K562 (cell line): ENCODE measurements around the gene RASAL3.

Experiments used
- RHOXF2B ChIP-seq: fragments of 250-450 bp; sonication (Bioruptor Pico); conservative IDR thresholded peaks from 2 replicates; pipeline ENCODE4 v1.5.1; 2021
- SMC3 ChIP-seq: conservative IDR thresholded peaks from 2 replicates; pipeline ENCODE4 v1.6.1; 2011; ENCODE audit warnings: low read depth, low read length, improper control_type of control experiment; ENCODE audit not compliant: insufficient read depth
- TF ChIP-seq, protein P1 (sequence below): fragments of 450-650 bp; formaldehyde crosslinking; IDR thresholded peaks from 2 replicates; pipeline ENCODE4 v1.4.0; 2022; ENCODE audit warnings: mild to moderate bottlenecking, moderate library complexity

DNA sequence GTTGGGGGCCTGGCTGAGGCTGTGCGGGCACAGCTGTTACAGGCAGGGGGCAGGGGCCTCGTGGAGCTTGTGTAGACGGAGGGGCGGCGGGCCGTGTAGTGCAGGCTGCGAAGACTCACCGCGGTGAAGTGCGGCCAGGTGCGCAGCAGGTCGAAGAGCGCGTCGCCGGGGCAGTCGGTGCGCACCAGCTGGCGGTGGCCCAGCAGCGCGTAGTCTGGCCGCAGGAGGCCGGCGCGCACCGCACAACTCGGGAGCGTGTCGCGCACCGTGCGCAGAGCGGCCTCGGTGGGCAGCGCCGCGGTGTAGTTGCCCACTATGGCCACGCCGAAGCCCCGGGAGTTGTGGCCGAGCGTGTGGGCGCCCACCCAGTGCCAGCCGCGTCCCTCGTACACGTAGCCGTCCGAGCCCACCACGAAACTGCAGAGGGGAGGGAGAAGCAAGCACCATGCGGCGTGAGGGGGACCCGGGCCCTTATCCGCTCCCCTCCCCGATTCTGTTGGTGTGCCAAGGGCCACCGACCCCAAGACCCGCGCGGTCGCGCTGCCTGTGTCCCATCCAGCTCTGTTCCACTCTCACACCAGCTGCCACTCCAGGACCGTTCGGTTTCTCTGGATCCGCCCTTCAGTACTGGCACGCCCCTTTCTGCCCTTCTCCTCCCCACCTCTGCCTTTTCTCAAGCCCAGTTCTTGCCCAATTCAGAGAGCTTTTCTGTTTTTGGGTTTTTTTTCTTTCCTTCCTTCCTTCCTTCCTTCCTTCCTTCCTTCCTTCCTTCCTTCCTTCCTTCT is 5.4 kb upstream of the RASAL3 start:
- TF ChIP-seq RHOXF2B (CRISPR knock-in tag) (no peak), SMC3 (no peak)
- TF ChIP-seq, protein P1, sequence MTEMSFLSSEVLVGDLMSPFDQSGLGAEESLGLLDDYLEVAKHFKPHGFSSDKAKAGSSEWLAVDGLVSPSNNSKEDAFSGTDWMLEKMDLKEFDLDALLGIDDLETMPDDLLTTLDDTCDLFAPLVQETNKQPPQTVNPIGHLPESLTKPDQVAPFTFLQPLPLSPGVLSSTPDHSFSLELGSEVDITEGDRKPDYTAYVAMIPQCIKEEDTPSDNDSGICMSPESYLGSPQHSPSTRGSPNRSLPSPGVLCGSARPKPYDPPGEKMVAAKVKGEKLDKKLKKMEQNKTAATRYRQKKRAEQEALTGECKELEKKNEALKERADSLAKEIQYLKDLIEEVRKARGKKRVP = no peak
